ENCODE data around the gene PKNOX2. TPM values are rescaled to one million over a fixed set of nuclear protein-coding genes. Genes with fewer than 3 reads are reported as not detected.

The PKNOX2 gene
- total and polyA plus RNA-seq, 2 of the 4 experiments (the other 2 are of a cell fraction): 0.72 to 2.3 TPM

DNA sequence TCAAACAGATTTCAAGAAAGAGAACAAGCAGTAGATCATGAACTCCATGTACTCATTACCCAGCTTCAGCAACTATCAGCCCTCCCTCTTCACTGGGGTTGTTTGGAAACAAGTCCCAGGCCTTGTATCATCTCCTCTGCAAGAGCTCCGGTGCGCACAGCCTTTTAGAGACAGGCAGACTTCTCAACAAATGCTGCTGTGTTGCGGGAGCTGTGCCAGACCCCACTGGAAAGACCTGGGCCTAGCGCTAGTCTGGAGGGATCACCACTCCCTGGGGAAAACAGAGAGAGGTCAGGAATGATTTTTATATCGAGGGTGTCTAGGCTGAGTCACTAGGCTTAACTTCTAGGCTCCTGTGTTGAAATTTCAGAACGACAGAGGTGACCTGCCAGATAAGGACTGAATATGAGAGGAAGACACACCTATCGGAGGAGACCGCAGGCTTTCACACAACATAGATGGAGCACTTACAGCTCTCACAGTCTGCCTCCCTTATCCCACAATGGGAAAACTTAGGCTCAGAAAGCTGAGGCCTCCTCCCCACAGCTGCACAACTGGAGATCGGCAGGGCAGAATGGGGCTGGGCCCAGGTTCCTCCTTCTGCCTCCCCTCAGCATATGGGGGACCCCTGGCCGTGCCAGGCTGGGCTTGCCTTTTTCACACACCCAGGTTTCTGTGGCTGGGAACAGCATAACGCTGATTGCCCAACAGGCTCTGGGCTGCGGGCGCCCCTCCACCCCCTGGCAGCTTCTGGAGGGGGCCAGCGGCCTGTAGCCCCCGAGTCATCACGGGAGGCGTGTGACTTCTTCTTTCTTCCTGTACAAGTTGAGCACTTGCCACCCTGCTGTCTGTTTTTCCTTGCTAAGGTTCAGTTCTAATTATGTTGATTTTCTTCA lies 86.0 kb downstream of the PKNOX2 start:
- H3K4me3 ChIP-seq (ENCODE audit: insufficient read depth, low read depth, low read length): no peak overlapping the region
- dilution Hi-C loops (cut with HindIII; ENCODE audit: low sequenced_read_pairs, unreplicated experiment) (no loop called here), in situ Hi-C loops (cut with MboI; ENCODE audit: low sequenced_read_pairs) (no loop called here), intact Hi-C loops (cut with micrococcal nuclease) (no loop called here)
- ChIA-PET CTCF (no interaction called here), POLR2A (ENCODE audit: unreplicated experiment) (no interaction called here)
- H3K9me1 ChIP-seq (ENCODE audit: insufficient read depth, low read length): peaks cover 4% of the 10 kb centered on the region; the same call in 1 of the 2 replicates
- H4K91ac ChIP-seq (ENCODE audit: insufficient read depth, low read depth, low read length): no peak overlapping the region
- H3K9ac ChIP-seq (ENCODE audit: low read depth, low read length): no peak overlapping the region
- H3K4me2 ChIP-seq (ENCODE audit: low read depth, low read length): no peak overlapping the region
- no peak overlapping the region for H2BK20ac ChIP-seq (ENCODE audit: low read depth, low read length)
- H3K36me3 ChIP-seq (ENCODE audit: control insufficient read depth, insufficient read depth, low read length): no peaks in the 10 kb centered on the region
- no peak overlapping the region for H4K5ac ChIP-seq (ENCODE audit: low read depth, low read length)
- no peaks in the 10 kb centered on the region for H3K9me3 ChIP-seq (ENCODE audit: control insufficient read depth, insufficient read depth, low read length)
- no peak overlapping the region for H3K23ac ChIP-seq (ENCODE audit: low read depth, low read length)
- no peak overlapping the region for H3K4ac ChIP-seq (ENCODE audit: low read depth, low read length)
- no TSS peak for BruUV-seq (replicated peaks)
- H3K56ac ChIP-seq (ENCODE audit: extremely low read depth, insufficient read depth, low read length): no peak overlapping the region
- ATAC-seq (ENCODE audit: low read depth) (no peak), DNase-seq (no peak)
- no peak overlapping the region for H2AK9ac ChIP-seq (replicated peaks; ENCODE audit: low read depth, low read length, poor library complexity)
- TF ChIP-seq CTCF (conservative IDR thresholded peaks at IDR 0.05; ENCODE audit: low read depth, low read length): no peak
- H2AK5ac ChIP-seq (ENCODE audit: low read depth, low read length): no peak overlapping the region
- no peaks in the 10 kb centered on the region for H4K20me1 ChIP-seq (ENCODE audit: insufficient read depth, low read length)
- no peak overlapping the region for H2BK15ac ChIP-seq (ENCODE audit: low read depth, low read length)
- H3K18ac ChIP-seq (ENCODE audit: low read depth, low read length): no peak overlapping the region
- WGBS, 2 experiments (ENCODE audit: extremely low coverage in 2 of 2, insufficient read length in 1 of 2): 60% methylated on average over 9 of the region's 17 CpGs; no CpG with 5 or more reads in 1 of the 2 experiments
- H3K14ac ChIP-seq (replicated peaks; ENCODE audit: low read depth, low read length): no peak overlapping the region
- H2BK120ac ChIP-seq (ENCODE audit: low read depth, low read length): no peak overlapping the region
- H3K79me1 ChIP-seq (ENCODE audit: low read depth in 1 of 2, low read length in 2 of 2): no peaks in the 10 kb centered on the region
- H2BK5ac ChIP-seq (ENCODE audit: low read depth, low read length, poor library complexity, severe bottlenecking): no peak overlapping the region
- H3K4me1 ChIP-seq (ENCODE audit: control insufficient read depth, insufficient read depth, low read length): peaks cover 4% of the 10 kb centered on the region; the same call in 1 of the 2 replicates
- no peaks in the 10 kb centered on the region for H3K27me3 ChIP-seq (ENCODE audit: control insufficient read depth, insufficient read depth, low read length)
- H2AFZ ChIP-seq (replicated peaks; ENCODE audit: low read length, poor library complexity): no peak overlapping the region
- H3K27ac ChIP-seq (ENCODE audit: insufficient read depth, low read length): no peak overlapping the region
- H4K8ac ChIP-seq (ENCODE audit: low read depth in 2 of 2, low read length in 2 of 2): no peak overlapping the region

All from IMR-90 (cell line).